ENCODE data around the gene POFUT1.

GRCh38 chr20:32189123-32189410 lies 18.6 kb upstream of the POFUT1 start:
- TF ChIP-seq CTCF (IDR thresholded peaks at IDR 0.05; ENCODE audit: extremely low read depth in 1 of 2, insufficient read depth in 1 of 2, low read depth in 1 of 2, low read length in 2 of 2) (no peak), POLR2A (IDR thresholded peaks at IDR 0.05; ENCODE audit: low read depth, low read length) (no peak), MAX (IDR thresholded peaks at IDR 0.05; ENCODE audit: insufficient read depth, insufficient read length) (no peak), FOS (IDR thresholded peaks at IDR 0.05; ENCODE audit: borderline replicate concordance, insufficient read depth, low read length) (no peak), JUN (IDR thresholded peaks at IDR 0.05; ENCODE audit: borderline replicate concordance, insufficient read depth, insufficient read length, low read depth) (no peak), POLR2AphosphoS5 (IDR thresholded peaks at IDR 0.05; ENCODE audit: insufficient read depth, low read depth, low read length) (no peak), EZH2 (IDR thresholded peaks at IDR 0.05; ENCODE audit: borderline replicate concordance, low read depth, low read length, severe bottlenecking) (no peak), GATA2 (IDR thresholded peaks at IDR 0.05; ENCODE audit: insufficient read depth, insufficient read length, low read depth, low read length) (no peak), MYC (IDR thresholded peaks at IDR 0.05; ENCODE audit: low read depth, low read length) (no peak)
